Activated T-cell treated with anti-CD3 and anti-CD28 coated beads for 1 hour (primary cell): Measurements from ENCODE around the gene DYDC2.
"Not testable (repeated sequence)": the region's sequence is repeated elsewhere in the genome, so short reads cannot be mapped to it uniquely, and the experiment has no call there.

Experiments used
- DNase-seq: peaks from one replicate; pipeline ENCODE4 v3.0.0-alpha.2; 2020; ENCODE audit warnings: low read depth

DYDC2 gene, protein sequence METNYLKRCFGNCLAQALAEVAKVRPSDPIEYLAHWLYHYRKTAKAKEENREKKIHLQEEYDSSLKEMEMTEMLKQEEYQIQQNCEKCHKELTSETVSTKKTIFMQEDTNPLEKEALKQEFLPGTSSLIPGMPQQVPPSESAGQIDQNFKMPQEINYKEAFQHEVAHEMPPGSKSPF

DNA sequence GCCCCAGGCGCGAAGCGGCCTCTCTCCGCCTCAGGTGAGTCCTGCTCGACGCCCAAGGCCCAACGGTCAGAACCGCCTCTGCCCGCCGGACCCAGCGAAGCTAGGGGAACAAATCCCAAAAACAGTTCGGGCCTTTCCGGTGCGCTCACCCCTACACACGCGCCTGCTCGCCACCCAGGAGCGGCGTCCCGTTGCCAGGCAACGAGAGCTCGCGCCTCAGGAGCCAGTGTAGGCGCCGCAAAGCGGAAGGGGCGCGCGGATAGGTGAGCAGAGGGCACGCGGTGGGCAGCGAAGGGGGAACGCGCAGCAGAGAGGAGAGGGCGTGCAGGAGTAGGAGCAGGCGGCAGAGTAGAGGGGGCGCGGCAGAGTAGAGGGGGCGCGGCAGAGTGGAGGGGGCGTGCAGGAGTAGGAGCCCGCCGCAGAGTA, at the start of gene DYDC2, which contains the start of gene DYDC1:
DYDC2 (plus strand) TSS at position 219 of the 426 bp plus-strand sequence. CDS start 5,663 bp downstream, outside the sequence.
DYDC1 (minus strand) TSS at position 193 of the 426 bp plus-strand sequence. CDS start 4,154 bp downstream, outside the sequence.
- no peak for DNase-seq

DNA sequence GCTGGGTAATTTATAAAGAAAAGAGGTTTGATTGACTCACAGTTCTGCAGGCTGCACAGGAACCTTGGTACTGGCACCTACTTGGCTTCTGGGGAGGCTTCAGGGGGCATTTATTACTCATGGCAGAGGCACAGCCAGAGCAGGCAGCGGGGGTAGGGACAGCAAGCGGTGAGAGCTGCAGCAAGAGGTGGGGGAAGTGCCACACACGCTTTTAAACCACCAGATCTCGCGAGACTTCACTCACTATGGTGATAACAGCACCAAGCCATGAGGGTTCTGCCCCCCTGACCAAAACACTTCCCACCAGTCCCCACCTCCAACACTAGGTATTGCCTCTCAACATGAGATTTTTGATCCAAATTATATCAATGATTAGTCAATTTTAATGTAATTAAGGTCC, 43.1 kb upstream of the DYDC2 start:
- DNase-seq: no peak

DNA sequence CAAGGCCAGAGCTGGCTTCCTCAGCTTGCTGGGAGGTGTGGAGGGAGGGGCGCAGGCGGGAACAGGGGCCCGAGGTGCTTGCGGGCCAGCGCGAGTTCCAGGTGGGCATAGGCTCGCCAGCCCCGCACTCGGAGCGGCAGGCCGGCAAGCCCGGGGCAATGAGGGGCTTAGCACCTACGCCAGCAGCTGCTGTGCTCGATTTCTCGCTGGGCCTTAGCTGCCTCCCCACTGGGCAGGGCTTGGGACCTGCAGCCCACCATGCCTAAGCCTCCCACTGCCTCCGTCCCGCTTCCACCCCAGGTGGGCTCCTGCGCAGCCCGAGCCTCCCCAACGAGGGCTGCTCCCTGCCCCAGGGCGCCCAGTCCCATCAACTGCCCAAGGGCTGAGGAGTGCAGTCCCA, 41.2 kb upstream of the DYDC2 start:
- DNase-seq: no peak

DNA sequence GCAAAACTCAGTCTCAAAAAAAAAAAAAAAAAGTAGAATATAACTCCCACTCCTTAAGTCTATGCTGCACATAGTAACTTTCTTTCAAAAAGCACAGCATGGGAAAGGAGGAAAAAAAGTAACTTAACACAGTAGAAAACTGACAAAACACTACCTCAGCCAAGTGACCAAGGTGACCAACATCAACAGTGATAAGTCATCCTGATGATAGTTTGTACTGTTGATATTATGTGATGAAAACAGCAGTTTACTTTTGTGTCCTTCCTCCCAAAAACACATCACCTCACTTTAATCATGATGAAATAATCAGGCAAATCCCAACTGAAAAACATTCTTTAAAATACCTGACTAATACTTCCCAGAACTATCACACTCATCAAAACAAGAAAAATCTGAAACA, 37.8 kb upstream of the DYDC2 start:
- DNase-seq: no peak

DNA sequence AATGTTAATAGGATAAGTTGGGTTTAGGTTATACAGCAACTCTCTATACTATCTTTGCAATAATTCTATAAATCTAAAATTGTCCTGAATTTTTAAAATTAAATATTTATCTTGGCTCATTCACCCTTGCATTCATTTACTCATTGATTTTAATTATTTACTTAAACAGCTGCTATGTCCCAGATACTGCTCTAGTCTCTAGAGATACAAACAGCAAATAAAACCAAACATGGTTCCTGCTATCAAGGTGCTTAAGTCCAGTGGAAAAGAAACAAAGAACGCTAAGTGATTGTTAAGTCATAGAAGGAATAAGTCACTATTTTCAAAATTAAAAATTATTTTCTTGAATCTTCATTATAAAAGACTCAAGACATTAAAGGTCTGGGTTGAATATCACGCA, 37.3 kb upstream of the DYDC2 start:
- DNase-seq: no peak

DNA sequence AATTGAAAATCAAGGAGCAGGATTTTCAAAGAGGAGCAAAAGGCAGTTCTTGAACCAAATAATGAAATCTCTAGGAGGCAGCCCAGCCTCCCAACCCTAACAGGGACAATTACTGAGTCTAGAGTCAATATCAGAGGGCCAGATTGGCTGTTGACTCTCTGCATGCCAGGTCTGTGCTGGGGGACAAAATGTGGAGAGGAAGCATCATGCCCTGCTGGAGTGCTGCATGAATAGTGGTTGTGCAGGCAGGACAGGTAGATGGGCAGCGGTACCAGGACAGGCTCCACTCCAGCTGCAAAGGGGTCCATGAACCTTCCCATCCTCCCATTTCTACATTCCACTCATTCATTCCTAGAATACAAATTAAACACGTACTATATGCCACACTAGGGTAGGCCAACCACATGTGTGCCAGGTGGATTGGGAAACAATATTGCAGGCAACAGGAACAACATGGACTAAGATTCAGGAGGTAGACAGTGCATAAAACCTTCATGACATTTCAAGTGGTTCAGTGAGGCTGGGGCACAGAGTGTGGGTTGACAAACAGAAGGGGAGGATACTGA, 36.8 kb upstream of the DYDC2 start:
- DNase-seq: no peak

DNA sequence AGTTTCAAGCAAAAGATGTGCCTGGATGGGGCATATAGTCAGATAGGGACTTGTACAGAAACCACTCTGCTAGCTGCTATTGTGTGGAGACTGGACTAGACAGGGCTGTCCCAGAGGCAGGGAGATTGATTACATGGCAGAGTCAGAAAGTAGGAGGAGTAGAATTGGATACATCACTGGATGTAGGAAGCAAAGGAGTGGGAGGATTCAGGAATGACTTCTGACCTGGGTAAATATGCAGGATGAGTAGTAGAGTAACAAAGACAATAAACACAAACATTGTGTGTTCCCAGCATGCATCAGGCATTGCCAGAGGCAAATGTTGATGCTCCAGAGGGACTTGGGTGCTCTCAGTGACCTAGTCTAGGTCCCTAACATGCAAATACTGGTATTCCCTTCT, 36.2 kb upstream of the DYDC2 start:
- no peak for DNase-seq

DNA sequence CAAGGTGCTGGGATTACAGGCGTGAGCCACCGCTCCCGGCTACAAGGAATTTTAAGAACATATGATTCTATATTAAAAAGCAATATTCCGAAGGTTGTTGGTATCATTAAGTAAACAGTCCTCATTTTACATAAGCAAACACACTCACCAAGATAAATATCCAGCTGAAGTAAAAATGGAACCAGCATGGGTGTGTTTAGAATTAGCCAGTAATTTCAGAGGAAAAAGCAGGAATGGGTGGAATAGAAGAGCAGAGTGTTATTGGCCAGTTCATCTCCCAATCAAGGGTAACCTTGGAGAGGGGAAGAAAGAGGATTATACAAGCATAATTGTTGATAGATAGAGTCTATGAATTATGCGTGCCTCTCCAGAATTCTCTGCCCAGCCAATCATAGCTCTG, 35.4 kb upstream of the DYDC2 start:
- DNase-seq: no peak

DNA sequence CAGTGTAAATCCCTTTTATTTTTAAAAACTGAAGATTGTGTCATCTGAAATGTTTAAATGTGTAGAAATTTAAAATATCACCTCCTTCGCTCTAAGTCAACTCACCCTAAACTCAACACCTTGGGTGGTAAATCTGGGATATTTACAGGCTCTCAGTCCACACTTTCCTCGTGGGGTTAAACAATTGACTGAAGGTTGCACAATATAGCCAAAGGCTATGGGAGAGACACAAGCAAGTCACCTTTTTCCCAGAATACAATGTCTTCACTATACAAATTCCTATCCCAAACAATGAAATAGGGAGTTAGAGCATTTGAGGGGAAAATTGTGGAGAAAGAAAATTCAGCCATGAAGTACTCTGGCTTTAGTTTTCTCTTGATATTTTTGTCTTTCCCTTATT, 34.4 kb upstream of the DYDC2 start:
- no peak for DNase-seq

DNA sequence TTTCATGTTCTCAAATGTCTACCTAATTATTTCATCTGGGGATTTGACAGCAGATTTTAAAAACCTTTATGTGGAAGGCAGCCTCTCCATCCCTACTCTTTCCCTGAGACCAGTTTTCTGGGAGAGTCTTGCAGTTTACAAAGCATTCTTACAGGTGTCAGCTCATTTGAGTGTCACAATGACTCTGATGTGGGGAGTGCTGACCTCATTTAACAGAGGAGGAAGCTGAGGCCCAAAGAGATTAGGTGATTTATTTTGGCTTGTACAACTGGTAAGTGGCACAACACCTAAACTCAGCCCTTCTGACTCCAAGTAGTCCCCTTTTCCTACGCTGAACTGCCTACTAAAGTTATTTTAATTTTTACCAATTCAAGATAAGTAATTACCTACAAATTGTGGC, 33.9 kb upstream of the DYDC2 start:
- no peak for DNase-seq

DNA sequence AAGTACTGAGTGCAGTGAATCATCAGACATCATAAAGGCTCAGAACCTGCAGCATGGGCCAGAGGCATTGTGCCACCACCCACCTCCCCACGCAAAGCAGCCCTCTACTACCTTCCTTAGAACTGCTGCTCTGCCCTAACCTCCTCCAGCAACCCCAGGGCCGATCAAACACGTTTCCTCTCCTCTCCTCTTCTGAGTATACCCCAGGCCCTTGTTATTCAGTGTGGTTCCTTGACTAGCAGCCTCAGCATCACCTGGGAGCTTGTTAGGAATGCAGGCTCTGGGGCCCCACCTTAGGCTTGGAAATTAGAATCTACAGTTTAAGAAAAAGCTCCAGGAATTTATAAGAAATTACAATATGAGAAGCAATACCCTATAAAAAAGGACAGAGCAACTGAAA, 33.3 kb upstream of the DYDC2 start:
- DNase-seq: no peak

DNA sequence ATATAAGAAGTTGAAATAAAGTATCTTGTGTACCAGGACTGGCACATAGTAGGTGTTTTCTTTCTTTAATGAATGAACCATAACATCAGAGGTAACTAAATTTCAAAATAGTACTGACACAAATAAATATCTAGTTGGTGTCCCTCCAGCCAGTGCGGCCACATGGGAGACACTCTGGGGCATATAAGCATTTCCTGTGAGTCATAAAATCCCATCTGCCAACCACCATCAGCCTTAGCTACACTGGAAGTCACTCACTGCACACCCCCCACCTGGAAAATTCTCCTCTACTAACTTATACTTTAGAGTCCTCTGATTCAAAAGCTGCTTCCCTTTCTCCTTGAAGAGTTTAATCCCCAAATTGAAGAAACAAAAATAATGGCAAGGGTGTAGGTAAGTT, 32.5 kb upstream of the DYDC2 start:
- DNase-seq: no peak

DNA sequence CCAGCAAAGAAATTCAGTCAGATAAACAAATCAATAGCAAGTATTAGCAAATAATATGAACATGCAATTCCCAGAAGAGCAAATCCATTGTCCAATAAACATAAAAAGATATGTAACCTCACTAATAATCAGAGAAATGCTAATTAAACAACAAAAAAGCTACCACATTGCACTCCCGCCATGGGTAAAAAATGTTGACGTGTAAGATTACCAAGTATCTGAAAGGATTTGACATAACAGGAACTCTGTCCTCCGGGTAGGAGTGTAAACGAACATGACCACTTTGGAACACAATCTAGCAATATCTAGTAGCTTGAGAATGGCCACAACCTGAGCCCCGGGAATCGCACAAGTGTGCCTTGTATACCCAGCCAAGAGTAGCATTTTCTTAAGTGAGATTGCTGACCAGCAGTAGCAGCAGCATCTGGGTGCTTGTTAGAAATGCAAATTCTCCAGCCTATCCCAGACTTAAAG, 31.7 kb upstream of the DYDC2 start:
- no peak for DNase-seq

DNA sequence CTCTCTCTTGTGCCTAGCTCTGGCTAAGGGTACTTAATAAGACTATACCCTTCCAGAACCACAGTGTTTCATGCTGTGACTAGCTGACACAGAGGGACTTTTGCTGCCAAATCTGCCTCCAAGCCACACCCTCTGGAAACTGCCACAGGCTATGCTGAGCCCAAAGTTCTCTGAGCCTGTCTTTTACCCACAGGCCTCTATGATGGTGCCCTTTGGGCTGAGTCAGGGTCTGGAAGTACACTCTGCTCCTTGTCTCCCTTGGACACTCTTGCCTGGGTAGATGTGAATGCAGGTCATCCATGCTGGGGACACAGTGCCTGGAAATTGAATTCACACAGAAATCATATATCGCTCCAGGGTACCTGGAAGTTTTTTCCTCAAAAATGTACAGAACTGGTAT, 22.6 kb upstream of the DYDC2 start:
- no peak for DNase-seq

DNA sequence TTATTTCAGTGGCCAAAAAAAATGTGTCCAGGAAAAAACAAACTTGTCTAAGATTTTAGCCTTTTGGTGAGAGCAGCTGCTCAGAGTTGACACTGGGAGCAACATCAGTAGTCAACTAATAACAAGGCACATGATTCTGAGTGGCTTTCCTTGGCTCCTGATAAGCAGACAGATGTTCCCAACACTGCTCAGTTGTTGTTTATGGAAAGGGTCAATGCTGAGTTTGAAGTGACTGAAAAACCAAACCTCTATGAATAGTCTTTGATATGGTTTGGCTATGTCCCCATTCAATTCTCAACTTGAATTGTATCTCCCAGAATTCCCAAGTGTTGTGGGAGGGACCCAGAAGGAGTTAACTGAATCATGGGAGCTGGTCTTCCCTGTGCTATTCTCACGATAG, 12.3 kb upstream of the DYDC2 start:
- DNase-seq: no peak

DNA sequence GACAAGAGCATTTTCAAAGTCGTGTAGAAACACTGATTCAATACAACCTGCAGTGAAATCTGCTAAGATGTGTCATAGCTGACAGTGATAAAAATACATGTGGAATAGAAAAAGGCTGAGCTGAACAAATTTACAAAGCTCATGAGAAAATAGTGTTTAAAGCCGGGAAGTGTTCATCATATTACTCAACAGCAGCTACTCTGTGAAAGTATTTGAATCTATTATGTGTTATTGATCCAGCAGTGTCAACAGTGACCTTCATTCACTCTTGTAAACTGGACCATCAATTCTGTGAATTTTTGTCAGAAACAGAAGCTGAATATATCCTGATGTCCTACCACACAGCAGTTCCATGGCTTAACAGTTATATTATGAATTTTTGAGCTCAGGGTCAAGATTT, 11.7 kb upstream of the DYDC2 start:
- DNase-seq: no peak

DNA sequence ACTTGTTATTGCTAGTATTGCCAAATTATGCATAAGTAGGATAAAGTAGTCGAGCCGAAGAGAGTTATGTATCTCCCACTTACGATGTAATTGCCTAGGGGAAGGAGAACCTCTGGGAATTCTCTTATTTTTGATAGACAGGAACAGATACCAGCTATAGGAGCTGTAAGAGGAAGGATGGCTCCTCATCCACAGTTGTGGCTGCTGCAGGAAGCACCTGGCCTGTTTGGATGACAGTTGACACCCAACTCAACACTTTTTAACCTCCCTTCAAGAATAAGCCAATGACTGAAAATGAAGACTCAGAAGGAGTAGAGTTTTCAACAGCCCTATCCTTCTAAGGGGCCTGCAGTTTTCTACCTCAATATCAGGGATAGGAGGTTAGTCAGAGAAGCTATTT, 6.3 kb upstream of the DYDC2 start:
- DNase-seq: no peak

DNA sequence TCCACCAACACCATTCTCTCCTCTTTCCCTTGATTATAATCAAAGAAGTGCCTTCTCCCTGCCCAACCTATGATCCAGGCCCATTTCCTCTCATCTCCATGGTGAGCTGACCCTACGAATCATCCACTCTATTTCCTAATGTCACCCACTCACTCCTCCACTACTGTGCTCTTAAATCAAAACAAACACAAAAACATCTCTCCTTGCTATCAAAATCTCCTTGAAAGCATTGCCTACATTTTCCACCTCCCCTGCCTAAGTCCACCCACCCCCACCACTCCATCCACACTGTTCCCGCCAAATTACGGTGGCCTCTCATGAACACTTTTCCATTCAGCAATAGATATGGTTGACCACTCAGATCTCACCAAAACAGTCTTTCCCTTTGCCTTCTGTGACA, 5.4 kb upstream of the DYDC2 start:
- DNase-seq: no peak

DNA sequence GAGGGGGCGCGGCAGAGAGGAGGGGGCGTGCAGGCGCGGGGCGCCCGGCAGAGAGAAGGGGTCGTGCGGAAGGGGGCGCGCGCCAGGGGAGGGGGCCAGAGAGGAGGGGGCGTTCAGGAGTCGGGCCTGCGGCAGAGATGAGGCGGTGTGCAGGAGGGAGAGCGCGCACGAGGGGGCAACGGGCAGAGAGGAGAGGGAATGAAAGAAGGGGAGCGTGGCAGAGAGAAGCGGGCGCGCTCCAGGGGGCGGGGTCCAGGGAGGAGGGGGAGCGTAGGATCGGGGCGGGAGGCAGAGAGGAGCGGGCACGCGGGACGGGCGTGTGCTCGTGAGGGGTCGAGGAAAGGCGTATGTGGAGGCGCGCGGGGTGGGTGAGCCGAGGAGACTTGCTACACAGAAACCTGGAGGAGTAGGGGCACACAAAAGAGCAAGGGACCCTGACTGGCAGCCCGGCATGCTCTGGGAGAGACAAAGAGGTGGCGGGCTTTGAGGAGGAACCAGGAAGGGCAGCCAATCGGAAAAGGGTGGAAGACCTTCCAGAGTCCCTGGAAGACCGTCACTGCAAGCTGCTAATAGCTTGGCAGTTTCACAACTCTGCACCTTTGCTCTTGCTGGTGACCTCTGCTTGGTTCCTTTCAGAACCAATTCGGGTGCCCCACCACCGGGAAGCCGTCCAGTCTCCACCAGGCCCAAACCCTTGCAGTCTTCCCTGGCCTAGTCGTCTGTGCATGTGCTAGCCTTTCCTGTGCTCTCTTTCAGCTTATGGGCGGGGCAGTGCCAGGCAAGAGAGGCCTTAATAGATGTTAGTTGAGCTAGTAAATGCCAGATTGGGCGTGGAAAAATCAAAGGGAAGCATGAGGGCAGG, 639 bp downstream of the DYDC2 start:
- no peak for DNase-seq

DNA sequence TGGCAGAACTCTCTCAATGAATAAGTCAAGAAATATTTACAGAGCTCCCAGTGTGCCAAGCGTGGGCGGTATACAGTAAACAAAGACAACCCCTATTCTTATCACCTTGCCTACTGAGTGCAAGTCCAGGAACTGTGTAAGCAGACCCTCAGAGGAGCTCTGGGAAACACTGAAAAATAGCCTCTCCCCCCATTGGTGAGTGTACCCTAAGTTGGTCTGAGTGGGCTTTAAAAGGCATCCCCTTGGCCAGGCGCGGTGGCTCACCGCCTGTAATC, 1.2 kb downstream of the DYDC2 start:
- DNase-seq: no peak

DNA sequence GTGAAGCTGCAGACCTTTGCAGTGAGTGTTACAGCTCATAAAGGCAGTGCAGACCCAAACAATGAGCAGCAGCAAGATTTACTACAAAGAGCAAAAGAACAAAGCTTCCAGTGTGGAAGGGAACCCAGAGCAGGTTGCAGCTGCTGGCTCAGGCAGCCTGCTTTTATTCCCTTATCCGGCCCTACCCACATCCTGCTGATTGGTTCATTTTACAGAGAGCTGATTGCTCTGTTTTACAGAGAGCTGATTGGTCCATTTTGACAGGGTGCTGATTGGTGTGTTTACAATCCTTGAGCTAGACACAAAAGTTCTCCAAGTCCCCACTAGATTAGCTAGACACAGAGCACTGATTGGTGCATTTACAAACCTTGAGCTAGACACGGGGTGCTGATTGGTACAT, 2.3 kb downstream of the DYDC2 start:
- DNase-seq: not testable (repeated sequence)

DNA sequence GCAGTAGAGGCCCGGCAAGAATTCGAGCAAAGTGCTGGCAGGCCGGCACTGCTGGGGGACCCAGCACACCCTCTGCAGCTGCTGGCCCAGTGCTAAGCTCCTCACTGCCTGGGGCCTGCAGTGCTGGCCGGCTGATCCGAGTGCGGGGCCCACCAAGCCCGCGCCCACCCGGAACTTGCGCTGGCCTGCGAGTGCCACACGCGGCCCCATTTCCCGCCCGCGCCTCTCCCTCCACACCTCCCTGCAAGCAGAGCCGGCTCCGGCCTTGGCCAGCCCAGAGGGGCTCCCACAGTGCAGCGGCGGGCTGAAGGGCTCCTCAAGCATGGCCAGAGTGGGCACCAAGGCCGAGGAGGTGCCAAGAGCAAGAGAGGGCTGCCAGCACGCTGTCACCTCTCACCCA, 3.1 kb downstream of the DYDC2 start:
- DNase-seq: no peak

DNA sequence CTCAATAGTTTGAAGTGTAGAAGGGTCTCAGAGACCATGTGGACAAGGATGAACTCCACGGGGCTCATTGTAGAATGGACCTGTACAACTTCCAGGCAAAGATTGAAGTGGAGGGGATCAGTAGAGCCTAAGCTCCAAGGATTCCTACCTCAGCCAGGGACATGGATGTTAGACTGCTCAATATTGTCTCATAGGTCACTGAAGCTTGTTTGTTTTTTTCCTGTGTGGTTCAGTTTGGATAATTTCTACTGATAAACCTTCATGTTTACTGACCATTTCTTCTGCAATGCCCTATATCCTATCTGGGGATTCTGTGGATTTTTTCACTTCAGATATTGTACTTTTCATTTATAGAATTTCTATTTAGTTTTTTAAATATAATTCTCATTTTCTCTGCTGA, 8.9 kb downstream of the DYDC2 start:
- no peak for DNase-seq

DNA sequence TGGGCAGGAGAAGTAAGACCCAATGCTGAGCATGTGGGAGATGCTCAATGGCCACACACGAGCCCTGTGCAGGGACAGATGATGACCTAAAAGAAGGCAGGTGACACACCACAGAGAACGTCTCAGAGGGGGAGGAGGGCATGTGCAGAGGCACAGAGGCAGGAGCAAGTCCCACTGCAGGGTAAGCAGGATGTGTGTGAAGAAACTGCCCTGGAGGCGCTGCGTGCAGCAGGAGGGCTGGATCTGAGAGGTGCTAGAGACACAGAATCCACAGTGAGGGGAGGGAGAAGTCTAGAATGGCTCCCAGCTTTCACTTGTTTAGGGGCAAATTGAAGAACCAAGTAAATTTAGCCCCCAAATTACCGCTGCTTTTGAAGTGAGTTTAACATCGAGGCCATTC, 14.9 kb downstream of the DYDC2 start:
- no peak for DNase-seq
